ENCODE results near the gene RPAP2. TPM values are rescaled to one million over a fixed set of nuclear protein-coding genes. Genes with fewer than 3 reads are reported as not detected.

The RPAP2 gene
- total RNA-seq, 1 experiment from 2014 or later: 28.1 TPM

DNA sequence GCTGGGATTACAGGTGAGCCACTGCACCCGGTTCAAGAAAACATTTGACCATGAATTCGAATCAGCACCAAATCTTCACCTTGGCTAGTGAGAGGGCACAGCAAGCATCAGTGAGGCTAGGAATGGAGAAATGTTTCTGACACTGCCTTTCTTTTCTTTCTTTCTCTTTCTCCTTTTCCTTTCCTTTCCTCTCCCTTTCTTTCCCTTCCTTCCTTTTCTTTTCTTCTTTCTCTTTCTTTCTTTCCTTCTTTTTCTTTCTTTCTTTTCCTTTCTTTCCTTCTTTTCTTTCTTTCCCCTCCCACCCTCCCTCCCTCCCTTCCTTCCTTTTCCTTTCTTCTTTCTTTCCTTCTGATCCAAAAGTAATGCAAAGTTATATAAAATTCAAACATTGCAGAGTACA, 147.0 kb downstream of the RPAP2 start:
- Histone ChIP-seq H3K4me1 (ENCODE audit: control insufficient read depth in 1 of 2, insufficient read depth in 2 of 2, low read length in 2 of 2) (peaks cover 0 to 8% of the 10 kb centered on the region in 2 experiments; a peak in 1 of 4 replicates), H3K4me3 (replicated peaks in 1 of 2; ENCODE audit: low read depth in 1 of 2, low read length in 2 of 2) (no peak overlapping the region), H3K27me3 (ENCODE audit: insufficient read depth, low read length) (no peaks in the 10 kb centered on the region), H3K36me3 (ENCODE audit: control insufficient read depth in 1 of 2, insufficient read depth in 2 of 2, low read length in 2 of 2) (no peaks in the 10 kb centered on the region), H2AFZ (ENCODE audit: low read depth, low read length, poor library complexity, severe bottlenecking) (no peak overlapping the region), H3K27ac (ENCODE audit: low read depth, low read length) (no peak overlapping the region), H3K79me2 (ENCODE audit: insufficient read depth, low read length) (no peaks in the 10 kb centered on the region), H3K4me2 (ENCODE audit: low read length) (no peak overlapping the region), H3K9me3 (ENCODE audit: control insufficient read depth in 1 of 2, insufficient read depth in 1 of 2, low read depth in 1 of 2, low read length in 2 of 2) (no peaks in the 10 kb centered on the region), H3K9ac (ENCODE audit: low read length) (no peak overlapping the region), H4K20me1 (ENCODE audit: insufficient read depth) (no peaks in the 10 kb centered on the region), H3K9me2 (ENCODE audit: insufficient read depth) (no peaks in the 10 kb centered on the region)
- DNase-seq (ENCODE audit: low read depth, low spot score): no peak
- ATAC-seq: no peak
- ChIA-PET POLR2A (no interaction called here), CTCF (no interaction called here), RAD21 (ENCODE audit: low non-redundant PET in 1 of 2, low total read pairs in 2 of 2, uncharacterized antibody in 2 of 2, unreplicated experiment in 2 of 2) (no interaction called here)
- BruUV-seq (replicated peaks): no TSS peak
- TF ChIP-seq, protein P1, sequence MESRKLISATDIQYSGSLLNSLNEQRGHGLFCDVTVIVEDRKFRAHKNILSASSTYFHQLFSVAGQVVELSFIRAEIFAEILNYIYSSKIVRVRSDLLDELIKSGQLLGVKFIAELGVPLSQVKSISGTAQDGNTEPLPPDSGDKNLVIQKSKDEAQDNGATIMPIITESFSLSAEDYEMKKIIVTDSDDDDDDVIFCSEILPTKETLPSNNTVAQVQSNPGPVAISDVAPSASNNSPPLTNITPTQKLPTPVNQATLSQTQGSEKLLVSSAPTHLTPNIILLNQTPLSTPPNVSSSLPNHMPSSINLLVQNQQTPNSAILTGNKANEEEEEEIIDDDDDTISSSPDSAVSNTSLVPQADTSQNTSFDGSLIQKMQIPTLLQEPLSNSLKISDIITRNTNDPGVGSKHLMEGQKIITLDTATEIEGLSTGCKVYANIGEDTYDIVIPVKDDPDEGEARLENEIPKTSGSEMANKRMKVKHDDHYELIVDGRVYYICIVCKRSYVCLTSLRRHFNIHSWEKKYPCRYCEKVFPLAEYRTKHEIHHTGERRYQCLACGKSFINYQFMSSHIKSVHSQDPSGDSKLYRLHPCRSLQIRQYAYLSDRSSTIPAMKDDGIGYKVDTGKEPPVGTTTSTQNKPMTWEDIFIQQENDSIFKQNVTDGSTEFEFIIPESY (IDR thresholded peaks at IDR 0.05; ENCODE audit: extremely low read depth, insufficient replicate concordance, low read length): no peak
- no peak for TF ChIP-seq JUND (IDR thresholded peaks at IDR 0.05)
- TF ChIP-seq SIN3A (IDR thresholded peaks at IDR 0.05; ENCODE audit: low read depth): no peak
- TF ChIP-seq EGR1 (IDR thresholded peaks at IDR 0.05; ENCODE audit: low read depth): no peak
- TF ChIP-seq, protein P2, sequence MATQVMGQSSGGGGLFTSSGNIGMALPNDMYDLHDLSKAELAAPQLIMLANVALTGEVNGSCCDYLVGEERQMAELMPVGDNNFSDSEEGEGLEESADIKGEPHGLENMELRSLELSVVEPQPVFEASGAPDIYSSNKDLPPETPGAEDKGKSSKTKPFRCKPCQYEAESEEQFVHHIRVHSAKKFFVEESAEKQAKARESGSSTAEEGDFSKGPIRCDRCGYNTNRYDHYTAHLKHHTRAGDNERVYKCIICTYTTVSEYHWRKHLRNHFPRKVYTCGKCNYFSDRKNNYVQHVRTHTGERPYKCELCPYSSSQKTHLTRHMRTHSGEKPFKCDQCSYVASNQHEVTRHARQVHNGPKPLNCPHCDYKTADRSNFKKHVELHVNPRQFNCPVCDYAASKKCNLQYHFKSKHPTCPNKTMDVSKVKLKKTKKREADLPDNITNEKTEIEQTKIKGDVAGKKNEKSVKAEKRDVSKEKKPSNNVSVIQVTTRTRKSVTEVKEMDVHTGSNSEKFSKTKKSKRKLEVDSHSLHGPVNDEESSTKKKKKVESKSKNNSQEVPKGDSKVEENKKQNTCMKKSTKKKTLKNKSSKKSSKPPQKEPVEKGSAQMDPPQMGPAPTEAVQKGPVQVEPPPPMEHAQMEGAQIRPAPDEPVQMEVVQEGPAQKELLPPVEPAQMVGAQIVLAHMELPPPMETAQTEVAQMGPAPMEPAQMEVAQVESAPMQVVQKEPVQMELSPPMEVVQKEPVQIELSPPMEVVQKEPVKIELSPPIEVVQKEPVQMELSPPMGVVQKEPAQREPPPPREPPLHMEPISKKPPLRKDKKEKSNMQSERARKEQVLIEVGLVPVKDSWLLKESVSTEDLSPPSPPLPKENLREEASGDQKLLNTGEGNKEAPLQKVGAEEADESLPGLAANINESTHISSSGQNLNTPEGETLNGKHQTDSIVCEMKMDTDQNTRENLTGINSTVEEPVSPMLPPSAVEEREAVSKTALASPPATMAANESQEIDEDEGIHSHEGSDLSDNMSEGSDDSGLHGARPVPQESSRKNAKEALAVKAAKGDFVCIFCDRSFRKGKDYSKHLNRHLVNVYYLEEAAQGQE (IDR thresholded peaks at IDR 0.05; ENCODE audit: low read depth): no peak
- no peak for TF ChIP-seq POLR2AphosphoS5 (IDR thresholded peaks at IDR 0.05; ENCODE audit: low read depth, low read length)
- no peak for TF ChIP-seq EZH2 (IDR thresholded peaks at IDR 0.05)
- TF ChIP-seq, protein P3, sequence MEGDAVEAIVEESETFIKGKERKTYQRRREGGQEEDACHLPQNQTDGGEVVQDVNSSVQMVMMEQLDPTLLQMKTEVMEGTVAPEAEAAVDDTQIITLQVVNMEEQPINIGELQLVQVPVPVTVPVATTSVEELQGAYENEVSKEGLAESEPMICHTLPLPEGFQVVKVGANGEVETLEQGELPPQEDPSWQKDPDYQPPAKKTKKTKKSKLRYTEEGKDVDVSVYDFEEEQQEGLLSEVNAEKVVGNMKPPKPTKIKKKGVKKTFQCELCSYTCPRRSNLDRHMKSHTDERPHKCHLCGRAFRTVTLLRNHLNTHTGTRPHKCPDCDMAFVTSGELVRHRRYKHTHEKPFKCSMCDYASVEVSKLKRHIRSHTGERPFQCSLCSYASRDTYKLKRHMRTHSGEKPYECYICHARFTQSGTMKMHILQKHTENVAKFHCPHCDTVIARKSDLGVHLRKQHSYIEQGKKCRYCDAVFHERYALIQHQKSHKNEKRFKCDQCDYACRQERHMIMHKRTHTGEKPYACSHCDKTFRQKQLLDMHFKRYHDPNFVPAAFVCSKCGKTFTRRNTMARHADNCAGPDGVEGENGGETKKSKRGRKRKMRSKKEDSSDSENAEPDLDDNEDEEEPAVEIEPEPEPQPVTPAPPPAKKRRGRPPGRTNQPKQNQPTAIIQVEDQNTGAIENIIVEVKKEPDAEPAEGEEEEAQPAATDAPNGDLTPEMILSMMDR (IDR thresholded peaks at IDR 0.05 in 2 of 3, conservative IDR thresholded peaks at IDR 0.05 in 1 of 3; ENCODE audit: borderline replicate concordance in 1 of 3, insufficient read depth in 1 of 3, low read depth in 2 of 3, low read length in 2 of 3): no peak
- TF ChIP-seq SP1 (IDR thresholded peaks at IDR 0.05; ENCODE audit: low read depth): no peak
- no peak for TF ChIP-seq ELF1 (IDR thresholded peaks at IDR 0.05; ENCODE audit: borderline replicate concordance, low read depth)
- no peak for TF ChIP-seq SRF (IDR thresholded peaks at IDR 0.05; ENCODE audit: low read depth)
- TF ChIP-seq ZNF274 (IDR thresholded peaks at IDR 0.05; ENCODE audit: low read depth, low read length): no peak
- no peak for TF ChIP-seq POLR2A (IDR thresholded peaks at IDR 0.05; ENCODE audit: borderline replicate concordance, extremely low read depth, insufficient read depth, insufficient read length)
- TF ChIP-seq CEBPB (IDR thresholded peaks at IDR 0.05; ENCODE audit: low read depth): no peak
- no peak for TF ChIP-seq TCF7L2 (IDR thresholded peaks at IDR 0.05; ENCODE audit: borderline replicate concordance, extremely low read depth, insufficient read depth, insufficient read length)
- TF ChIP-seq ZFX (IDR thresholded peaks at IDR 0.05): no peak
- intact Hi-C loops (cut with micrococcal nuclease): no loop called here
